NCI-H146 treated with DMSO at 0.1 percent for 48 hours (cell line): ENCODE measurements around the gene STXBP1.

ENCODE experiments used
- DNase-seq: peaks from one replicate; lab custom pipeline; 2025; ENCODE audit not compliant: unreplicated experiment; lab: John Stamatoyannopoulos, UW

The STXBP1 gene

DNA sequence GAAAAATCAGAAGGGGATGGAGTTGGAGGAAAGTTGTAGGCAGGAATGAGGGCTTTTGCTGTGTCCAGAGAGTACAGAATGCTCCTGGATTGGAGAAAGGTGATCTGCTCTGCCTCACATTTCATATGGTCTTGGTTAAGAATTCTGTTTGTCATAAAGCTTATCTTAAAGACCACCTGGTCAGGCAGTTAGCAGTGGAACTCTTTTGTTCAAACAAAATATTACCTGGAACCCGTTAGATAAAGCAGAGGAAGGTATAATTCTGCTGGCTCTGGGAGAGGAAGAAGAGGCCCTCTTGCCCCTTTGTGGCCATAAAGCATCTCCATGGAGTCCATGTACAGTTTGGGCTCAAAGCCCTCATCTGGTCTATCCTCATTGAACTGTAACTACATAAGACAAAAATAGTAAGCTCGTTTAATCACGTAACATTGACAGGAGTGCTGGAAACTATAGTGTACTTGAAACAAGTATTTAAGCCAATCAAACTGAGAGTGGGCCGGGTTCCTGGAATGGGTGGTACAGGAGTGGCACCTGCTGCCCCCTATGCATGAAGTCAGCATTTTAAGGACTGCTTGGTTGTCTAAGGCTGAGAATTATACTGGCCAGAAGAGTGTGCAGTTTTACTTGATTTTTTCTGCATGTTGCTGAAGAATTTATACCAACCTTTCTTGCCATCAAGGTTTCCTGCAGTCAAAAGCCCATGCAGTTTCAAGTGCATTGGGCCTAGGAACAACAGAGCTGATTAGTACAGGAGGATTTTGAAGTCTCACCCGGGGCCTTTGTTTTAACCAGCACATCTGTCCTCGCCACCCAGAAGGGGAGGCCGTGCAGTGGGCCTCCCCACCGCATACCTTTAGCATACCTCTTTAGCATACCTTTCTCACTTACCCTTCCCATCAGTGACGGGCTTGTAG lies 39.9 kb downstream of the STXBP1 start:
- DNase-seq = no peak

DNA sequence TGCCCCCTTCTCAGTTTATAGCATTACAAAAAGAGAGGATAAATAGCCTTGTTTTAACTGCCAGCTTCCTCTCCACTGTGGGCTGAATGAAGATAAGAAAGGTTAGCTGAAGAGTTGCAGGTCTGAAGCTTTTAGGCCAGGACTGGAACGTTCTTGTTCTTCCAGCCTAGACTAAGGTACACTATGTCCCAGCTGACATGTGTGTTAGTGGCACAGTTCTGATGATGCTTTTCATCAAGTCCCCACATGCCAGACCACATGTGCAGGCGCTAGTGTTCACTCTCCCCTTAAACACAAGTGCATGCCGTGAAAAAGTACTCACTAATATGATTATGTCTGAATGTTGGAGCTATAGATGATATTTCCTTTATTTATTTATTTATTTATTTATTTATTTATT lies 40.7 kb downstream of the STXBP1 start:
- DNase-seq = no peak

DNA sequence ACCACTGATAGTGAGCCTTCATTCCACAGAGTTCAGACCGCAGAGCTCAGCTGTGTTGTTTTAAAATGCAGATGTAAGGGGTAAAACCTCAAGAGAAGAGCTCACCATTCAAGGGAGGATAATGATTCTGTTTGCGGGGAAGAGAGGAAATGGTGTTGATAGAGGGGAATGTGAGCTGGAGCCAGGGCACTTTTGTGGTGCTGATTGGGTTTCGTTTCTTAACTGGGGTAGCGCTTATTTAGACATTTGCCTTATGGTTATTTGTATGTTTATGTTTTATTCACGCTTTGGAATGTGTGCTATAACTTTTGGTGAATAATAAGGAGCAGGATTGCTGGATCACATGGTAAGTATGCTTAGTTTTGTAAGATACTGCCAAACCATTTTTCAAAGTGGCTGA lies 42.5 kb downstream of the STXBP1 start:
- DNase-seq = no peak

DNA sequence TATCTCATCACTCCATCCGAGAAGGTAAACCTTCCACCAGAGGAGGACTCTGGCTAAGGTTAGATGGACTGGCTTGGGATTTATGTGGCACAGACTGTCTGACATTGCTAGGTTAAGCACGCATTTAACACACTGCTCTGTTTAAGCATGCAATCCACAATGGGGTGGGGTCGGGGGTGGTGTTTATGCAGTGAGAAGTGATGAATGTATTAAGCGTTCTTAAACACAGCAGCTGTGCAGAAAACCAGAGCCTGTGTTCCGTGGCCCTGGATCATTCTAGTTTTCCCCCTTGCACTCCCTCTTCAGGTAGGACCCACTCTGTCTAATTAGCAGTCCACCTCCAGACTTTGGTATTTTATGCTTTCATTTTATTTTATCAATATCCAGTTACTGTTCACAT lies 46.4 kb downstream of the STXBP1 start:
- DNase-seq = no peak

DNA sequence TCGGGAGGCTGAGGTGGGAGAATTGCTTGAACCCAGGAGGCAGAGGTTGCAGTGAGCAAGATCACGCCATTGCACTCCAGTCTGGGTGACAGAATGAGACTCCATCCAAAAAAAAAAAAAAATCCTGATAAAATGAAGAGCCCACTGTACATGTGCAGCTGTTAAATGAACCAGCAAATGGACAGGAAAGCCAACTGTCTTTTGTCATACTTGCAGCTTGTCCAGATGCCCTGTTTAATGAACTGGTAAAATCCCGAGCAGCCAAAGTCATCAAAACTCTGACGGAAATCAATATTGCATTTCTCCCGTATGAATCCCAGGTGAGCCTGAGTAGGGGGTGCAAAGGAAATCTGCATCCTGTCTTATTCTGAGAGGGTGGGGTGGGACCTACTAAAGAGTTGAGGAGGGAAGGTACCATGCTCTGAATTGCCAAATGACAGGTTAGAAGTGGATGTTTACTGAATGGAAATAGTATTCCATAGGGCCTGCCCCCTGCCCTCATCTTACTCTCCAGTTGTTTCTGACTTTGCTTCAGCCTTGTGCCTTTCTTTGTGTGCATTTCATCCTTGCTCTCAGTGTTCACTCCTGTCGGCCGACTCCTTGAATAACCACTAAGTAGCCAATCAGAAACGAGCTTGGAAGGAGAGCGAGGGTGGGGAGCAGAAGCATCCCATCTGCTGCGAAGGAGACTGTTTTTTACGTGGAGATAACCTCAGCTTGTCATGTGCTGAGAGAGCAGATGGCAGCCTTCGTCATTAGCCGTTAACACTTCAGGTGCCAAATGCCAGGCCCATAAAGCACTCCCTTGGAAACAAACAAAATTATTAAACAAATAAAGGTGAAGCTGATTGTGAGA lies 49.0 kb downstream of the STXBP1 start:
- no peak for DNase-seq

DNA sequence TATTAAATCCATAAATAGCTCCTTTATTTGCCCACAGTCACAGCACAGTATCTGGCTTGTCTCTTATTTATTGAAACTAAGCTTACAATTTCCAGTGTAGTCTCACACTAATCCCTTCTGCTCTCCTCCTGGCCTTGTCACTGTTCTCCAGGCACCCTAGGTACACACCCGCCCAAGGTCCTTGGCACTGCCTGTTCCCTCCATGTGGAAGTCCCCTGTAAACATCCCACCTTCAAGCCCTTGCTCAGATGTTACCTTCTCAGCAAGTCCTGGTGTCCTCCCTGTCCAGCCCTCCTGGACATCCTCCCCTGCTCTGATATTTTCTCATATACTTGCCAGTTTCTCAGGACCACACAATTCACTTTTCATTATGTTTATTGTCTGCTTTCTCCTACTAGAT lies 50.5 kb downstream of the STXBP1 start:
- DNase-seq = no peak

DNA sequence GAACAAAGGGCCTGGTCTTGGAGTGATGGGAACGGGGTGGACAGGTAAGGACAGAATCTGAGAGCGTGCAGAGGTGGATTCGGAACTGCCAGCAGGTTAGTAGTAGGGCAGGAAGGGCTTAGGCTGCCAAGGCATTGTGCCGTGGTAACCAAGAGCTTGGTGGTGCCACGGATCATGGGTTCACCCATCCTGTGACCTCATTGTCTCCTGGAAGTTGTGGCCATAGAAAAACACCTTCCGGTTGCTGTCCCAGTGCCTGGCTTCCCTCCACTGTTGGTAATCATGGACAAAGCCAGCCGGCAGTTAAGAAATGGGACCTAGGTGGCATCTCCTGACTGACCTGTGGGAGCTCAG lies 52.2 kb downstream of the STXBP1 start:
- DNase-seq = no peak

DNA sequence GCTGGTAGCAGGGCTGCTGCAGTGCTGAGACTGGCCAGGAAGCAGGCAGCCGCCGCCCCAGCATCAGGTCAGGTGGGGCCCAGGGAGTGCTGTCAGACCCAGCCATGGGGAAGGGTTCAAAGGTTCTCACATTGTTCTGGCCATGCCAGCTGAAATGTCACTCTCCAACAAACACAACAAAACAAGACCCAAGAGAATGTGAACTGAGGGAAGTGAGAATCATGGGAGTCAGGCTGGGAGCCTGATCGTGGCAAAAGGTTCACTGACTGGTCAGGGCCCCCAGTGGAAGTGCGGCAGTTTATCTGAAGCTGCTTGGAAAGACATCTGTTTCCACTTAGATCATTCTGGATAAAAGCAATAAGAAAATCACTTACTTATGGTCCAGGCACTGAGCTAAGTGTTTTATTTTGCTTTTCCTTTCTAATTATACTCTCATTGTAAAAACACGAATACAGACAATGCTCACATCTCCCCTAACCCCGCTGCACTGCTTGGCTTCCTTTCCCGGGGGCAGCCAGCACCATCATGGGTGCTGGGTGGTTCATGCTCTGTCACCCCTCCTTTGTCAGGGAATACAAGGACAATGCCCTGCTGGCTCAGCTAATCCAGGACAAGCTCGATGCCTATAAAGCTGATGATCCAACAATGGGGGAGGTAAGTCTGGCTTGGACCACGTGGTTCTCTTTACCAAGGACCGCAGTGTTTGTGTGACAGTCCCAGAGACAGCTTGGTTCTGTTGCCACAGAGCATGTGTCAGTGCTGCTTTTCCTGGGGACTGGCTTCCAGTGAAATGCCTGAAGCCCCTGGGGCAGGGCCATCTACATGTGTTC lies 52.8 kb downstream of the STXBP1 start:
- no peak for DNase-seq

DNA sequence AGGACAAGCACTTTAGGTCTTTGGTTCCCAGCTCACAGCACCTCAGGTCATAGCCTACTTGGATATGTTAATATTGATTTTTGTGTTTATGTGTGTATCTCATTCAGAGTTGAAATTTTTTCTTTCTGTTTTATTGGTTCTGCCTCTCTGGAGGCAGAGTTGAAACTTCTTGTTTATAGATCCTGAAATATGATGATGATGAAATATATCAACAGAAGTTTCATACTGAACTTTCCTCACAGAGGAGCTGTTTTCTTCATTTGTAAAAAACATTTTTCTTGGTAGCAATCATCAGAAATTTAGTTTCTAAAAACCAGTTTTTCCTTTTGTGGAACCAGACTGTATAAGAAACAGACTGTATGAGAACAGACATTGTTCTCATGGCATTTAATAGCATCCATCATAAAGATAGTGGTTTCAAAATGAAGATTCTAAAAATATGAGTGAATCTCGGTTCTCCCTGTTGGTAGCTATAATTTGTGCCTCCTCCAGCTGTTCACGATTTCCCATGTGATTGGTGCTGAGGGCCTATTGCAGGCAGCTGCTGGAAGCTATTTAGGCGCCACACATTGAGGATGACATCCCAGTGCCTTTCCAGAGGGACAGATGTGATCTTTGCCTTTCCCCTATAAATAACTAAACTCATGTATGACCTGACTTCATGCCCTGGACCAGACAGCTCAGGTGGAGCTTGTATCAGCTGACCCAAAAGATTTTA lies 55.2 kb downstream of the STXBP1 start:
- no peak for DNase-seq

DNA sequence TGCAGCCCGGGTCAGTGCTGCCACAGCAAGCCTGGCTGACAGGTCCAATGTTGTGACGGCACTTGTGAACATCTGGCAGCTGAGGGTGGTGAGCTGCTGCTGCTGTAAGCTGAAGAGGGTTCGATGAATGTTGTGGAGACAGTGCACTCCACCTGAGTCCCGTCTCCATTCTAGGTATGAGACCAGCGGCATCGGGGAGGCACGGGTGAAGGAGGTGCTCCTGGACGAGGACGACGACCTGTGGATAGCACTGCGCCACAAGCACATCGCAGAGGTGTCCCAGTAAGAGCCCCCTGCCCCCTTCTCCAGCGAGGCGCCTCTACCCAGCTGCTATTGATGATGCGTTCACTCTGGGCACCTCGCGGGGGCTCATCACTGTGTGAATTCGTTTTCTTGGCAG lies 55.8 kb downstream of the STXBP1 start:
- no peak for DNase-seq

DNA sequence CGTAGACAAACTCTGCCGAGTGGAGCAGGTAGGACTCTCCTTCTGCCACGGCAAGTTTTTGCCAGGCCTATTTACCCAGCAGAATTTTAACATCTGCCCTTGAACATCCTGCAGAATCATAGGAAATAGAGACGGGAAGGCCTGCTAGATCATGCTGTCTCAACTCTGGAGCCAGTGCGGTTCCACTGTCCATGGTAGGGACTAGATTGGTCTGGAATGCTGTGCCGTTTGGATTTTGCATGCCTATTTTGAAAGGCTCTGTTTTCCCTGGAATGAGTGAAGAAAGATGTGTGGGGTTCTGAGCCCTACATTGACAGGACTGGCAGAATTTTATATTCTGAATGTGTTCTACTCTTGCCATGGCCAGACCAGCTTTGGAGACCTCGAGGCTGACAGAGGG lies 61.2 kb downstream of the STXBP1 start:
- no peak for DNase-seq

DNA sequence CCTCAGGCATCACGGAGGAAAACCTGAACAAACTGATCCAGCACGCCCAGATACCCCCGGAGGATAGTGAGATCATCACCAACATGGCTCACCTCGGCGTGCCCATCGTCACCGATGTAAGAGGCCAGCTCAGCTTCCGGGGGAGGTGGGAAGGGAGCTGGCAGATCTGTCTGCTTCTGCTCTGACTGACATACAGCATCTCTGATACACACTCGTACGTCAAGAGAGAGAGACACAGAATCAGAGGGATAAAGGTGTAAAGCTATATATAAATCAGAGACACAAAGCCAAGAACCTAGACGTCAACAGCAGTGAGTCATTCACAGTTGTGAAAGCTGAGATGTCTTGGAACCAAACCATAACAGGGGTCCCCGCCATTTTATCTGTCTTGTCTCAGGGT lies 64.6 kb downstream of the STXBP1 start:
- DNase-seq = no peak

DNA sequence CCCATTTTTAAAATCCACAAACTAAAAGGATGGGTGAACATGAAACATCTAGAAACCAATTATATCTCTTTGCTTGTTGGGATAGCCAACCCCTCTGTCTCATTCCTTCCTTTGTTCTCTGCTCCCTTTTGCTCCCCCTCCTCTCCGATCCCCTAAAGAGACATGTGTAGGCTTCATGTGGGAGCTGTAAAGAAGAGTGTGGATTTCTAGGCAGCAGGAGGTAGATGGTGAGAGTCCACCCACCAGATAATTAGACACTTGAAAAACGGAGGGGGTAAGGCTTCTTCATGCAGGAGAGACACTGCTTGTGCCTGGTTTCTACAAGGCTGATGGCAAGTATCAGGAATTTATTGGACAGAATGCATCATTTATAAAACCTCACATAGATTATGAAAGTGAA lies 67.4 kb downstream of the STXBP1 start:
- DNase-seq = no peak

DNA sequence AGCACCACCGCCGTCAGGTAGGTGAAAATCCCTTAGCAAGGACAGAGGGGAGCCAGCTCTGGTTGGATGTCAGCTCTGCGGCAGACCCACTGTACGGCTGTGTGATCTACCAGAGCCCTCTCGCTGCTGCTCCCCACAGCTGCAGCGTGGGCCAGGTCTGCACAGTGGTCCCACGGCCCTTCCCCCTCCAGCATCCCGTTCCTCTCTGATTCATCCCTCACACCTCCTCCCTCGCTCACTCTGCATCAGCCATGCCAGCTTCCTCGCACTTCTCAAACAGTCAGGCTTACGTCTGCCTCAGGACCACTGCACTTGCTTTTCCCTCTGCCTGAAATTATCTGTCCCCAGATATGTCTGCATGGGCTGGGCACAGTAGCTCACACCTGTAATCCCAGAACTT lies 68.1 kb downstream of the STXBP1 start:
- no peak for DNase-seq

DNA sequence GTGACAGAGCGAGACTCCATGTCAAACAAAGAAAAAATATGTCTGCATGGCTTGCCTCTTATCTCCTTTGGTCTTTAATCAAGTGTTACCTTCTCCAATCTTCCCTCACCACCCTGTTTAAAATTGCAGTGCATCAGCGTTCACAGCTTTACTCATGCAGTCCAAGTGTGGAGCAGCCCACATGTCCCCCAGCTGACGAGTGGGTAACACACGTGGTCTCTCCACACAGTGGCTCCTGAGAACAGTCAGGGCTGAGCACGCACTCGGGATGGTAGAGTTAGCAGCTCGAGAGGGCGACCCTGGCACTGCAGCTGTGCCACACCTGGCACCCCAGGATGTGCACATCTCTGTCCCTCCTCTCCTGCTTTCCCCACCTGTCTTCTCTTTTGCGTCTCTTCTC lies 68.8 kb downstream of the STXBP1 start:
- no peak for DNase-seq

DNA sequence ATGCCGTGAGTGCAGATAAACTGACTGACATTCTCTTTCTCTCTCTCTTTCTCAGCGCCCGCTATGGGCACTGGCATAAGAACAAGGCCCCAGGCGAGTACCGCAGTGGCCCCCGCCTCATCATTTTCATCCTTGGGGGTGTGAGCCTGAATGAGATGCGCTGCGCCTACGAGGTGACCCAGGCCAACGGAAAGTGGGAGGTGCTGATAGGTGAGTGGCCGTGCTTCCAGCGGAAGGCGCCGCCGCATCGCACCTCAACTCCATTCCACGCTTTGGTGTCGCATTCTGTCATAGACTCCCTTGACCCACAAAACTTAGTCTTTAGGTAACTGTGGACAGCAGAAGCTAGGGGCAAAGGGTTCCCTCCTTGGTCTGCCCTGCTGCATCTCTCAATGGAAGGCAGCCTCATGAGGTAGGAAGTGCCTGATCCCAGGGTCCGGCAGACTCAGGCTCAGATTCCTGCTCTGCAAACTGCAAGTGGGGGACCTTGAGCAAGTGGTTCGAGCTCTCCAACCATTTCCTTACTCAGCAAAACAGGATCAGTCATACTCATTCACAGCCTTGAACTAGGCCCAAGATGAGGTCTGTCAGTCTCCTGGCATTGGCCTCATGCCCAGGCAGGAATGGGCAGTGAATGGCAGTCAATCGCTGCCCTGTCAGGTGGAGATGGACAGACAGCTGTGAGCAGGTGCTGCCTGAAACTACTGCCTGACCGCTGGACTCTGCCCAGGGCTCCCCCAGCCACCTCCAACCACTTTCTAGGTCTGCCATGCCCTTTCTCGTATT lies 70.5 kb downstream of the STXBP1 start:
- no peak for DNase-seq

DNA sequence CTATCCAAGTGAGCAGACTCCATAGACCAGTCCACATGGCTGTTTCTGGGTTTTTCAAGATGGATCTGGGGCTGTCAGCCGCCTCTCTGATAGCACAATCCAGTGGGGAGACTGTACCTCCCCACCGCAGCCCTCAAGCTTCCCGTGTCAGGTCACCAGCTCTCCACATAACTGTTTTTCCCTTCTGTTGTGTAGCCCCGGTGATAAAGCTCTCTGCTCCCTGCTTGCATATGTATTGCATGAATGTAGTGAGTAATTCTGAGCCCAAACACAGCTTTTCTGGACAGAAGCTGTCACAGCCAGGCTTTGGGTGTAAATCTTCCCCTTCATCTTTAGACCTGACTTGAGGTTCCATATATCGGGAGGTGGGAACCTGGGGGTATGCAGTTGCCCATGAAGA lies 71.6 kb downstream of the STXBP1 start:
- DNase-seq = no peak

DNA sequence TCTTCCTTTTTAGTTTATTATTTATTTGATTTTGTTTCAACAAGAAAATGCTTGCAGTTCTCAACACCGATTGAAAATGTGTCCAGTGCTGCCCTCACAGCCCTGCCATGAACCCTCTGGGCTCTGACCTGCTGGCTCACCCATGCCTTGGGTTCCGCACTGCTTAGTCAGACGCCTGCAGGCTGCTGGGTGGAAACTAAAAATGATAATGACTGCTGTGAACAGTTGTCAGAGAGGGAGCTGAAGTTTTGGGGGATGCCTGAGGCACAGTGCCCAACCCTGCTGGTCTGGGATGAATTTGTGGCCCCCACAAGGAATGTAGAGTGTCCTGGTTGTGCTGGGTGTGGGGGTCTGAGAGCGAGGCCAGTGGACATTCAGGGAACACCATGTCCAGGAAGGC lies 72.5 kb downstream of the STXBP1 start:
- DNase-seq = no peak

DNA sequence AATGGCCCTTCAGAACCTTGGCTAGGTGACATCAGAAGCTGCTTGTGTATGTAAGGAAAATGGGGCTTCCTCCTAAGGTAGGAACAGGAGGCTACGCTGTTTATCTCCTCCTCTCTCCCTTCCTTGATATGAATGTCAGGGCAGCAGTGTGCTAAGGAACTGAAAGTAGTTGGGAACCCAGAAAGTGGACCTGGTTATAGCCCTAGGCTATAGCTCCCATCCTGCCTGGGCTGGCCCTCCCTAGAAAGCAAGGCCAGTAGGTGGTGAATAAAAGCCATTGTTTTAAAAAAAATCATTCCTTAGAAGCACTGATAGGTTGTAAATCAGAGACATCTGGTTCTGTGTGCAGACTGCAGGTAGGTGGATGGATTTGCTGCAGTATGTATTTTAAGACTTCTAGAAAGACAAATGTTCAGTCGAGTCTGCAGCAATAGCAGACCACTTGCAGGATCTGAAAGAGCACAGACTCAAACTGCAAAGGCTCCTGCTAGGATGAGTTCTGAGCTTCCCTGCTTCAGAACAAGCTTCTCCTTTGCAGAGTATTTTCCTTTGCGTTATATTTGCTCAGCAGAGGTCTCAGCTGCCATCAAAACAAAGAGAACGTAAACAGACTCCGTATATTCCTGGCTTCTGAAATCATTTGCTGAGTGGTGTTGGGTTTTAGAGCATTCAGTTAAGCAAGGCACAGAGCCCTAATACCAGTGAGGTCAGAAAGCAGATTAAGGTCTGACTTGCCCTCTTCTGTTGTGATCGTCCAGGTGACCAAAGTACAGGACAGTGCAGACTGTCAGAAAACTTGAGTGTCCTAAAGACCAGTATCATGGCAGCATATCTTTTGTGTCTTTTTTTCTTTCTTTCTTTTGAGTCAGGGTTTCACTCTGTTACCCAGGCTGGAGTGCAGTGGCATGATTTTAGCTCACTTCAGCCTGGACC lies 74.7 kb downstream of the STXBP1 start:
- no peak for DNase-seq
